HEK293 (cell line): ENCODE data around the gene SLC39A7.
A peak's percentile ranks its signal among the peaks of the same experiment; 100 is the strongest.

ENCODE experiments used
- CTCF ChIA-PET: fragments of 350-600 bp; formaldehyde crosslinking; extraction: SDS; loops from one replicate; lab custom pipeline; 2021; ENCODE audit warnings: antibody characterized with exemption; lab: Yijun Ruan, JAX
- POLR2A ChIA-PET: fragments of 300-600 bp; formaldehyde crosslinking; extraction: SDS; loops from one replicate; lab custom pipeline; 2020; ENCODE audit warnings: antibody characterized with exemption, inconsistent platforms; lab: Yijun Ruan, JAX
- H3K27ac ChIP-seq: fragments of 200-500 bp; sonication (Bioruptor generic); 2 replicates; pipeline ENCODE4 v1.5.1; 2014; ENCODE audit warnings: low read depth, low read length, control low read depth, inconsistent platforms; ENCODE audit errors: extremely low read depth
- H3K36me3 ChIP-seq, 2 experiments: fragments of 200-500 bp in 1 of 2; sonication (Bioruptor generic) in 1 of 2; 1 replicate in 1 of 2; 2 replicates in 1 of 2; pipeline ENCODE4 v1.5.1; 2014 to 2017; ENCODE audit warnings: inconsistent platforms in 2 of 2, low read length in 2 of 2; ENCODE audit not compliant: control insufficient read depth in 2 of 2, insufficient read depth in 1 of 2
- H3K4me1 ChIP-seq: fragments of 200-500 bp; sonication (Bioruptor generic); 2 replicates; pipeline ENCODE4 v1.5.1; 2014; ENCODE audit warnings: mild to moderate bottlenecking, low read length, inconsistent platforms; ENCODE audit not compliant: control insufficient read depth, insufficient read depth
- H3K4me3 ChIP-seq: 2 replicates; pipeline ENCODE4 v1.5.1; 2011; ENCODE audit warnings: low read depth, mild to moderate bottlenecking, control low read depth, low read length, moderate library complexity
- H3K9me3 ChIP-seq: fragments of 200-500 bp; sonication (Bioruptor generic); 2 replicates; pipeline ENCODE4 v1.5.1; 2014; ENCODE audit warnings: low read depth, low read length, inconsistent platforms; ENCODE audit not compliant: control insufficient read depth, insufficient read depth
- EGR2 ChIP-seq: fragments of 450-650 bp; formaldehyde crosslinking; IDR thresholded peaks from 2 replicates; pipeline ENCODE4 v1.5.1; 2016; ENCODE audit warnings: low read depth, missing biosample characterization, missing genetic modification characterization
- HOXA7 ChIP-seq: sonication (generic); formaldehyde crosslinking; IDR thresholded peaks from 2 replicates; pipeline ENCODE4 v1.8.1; 2022; ENCODE audit warnings: missing genetic modification reagents, borderline replicate concordance
- KLF17 ChIP-seq: fragments of 450-650 bp; formaldehyde crosslinking; IDR thresholded peaks from 2 replicates; pipeline ENCODE4 v1.5.1; 2016; ENCODE audit warnings: missing biosample characterization, missing genetic modification characterization
- KLF9 ChIP-seq: fragments of 450-650 bp; formaldehyde crosslinking; IDR thresholded peaks from 2 replicates; pipeline ENCODE4 v1.5.1; 2016; ENCODE audit warnings: missing biosample characterization, missing genetic modification characterization, low read depth
- PRDM10 ChIP-seq: fragments of 450-650 bp; formaldehyde crosslinking; IDR thresholded peaks from 2 replicates; pipeline ENCODE4 v1.5.1; 2016; ENCODE audit warnings: missing biosample characterization, missing genetic modification characterization
- SCRT1 ChIP-seq: fragments of 450-650 bp; formaldehyde crosslinking; IDR thresholded peaks from 2 replicates; pipeline ENCODE4 v1.5.1; 2016; ENCODE audit warnings: missing biosample characterization, missing genetic modification characterization, borderline replicate concordance
- SETDB1 ChIP-seq: IDR thresholded peaks from one replicate; pipeline ENCODE4 v1.6.1; 2017; ENCODE audit warnings: mild to moderate bottlenecking, low read length, moderate library complexity, mixed read lengths; ENCODE audit not compliant: insufficient read length
- SP3 ChIP-seq: fragments of 450-650 bp; formaldehyde crosslinking; IDR thresholded peaks from 2 replicates; pipeline ENCODE4 v1.5.1; 2016; ENCODE audit warnings: missing biosample characterization, missing genetic modification characterization
- ZBTB11 ChIP-seq: fragments of 450-650 bp; formaldehyde crosslinking; conservative IDR thresholded peaks from 2 replicates; pipeline ENCODE4 v1.5.1; 2016; ENCODE audit warnings: low read depth, missing biosample characterization, missing genetic modification characterization
- ZBTB17 ChIP-seq: fragments of 450-650 bp; formaldehyde crosslinking; IDR thresholded peaks from 2 replicates; pipeline ENCODE4 v1.5.1; 2016; ENCODE audit warnings: missing biosample characterization, missing genetic modification characterization
- ZEB2 ChIP-seq: fragments of 450-650 bp; formaldehyde crosslinking; IDR thresholded peaks from 2 replicates; pipeline ENCODE4 v1.5.1; 2016; ENCODE audit warnings: missing biosample characterization, missing genetic modification characterization
- ZFHX2 ChIP-seq: fragments of 450-650 bp; formaldehyde crosslinking; conservative IDR thresholded peaks from 2 replicates; pipeline ENCODE4 v1.5.1; 2016; ENCODE audit warnings: missing biosample characterization, missing genetic modification characterization
- ZFP3 ChIP-seq: fragments of 450-650 bp; formaldehyde crosslinking; IDR thresholded peaks from 2 replicates; pipeline ENCODE4 v1.5.1; 2016; ENCODE audit warnings: low read depth, missing biosample characterization, missing genetic modification characterization
- ZNF112 ChIP-seq: fragments of 450-650 bp; formaldehyde crosslinking; IDR thresholded peaks from 2 replicates; pipeline ENCODE4 v1.5.0; 2017; ENCODE audit warnings: missing biosample characterization, missing genetic modification characterization
- ZNF157 ChIP-seq: fragments of 450-650 bp; formaldehyde crosslinking; IDR thresholded peaks from 2 replicates; pipeline ENCODE4 v1.5.1; 2016; ENCODE audit warnings: missing biosample characterization, missing genetic modification characterization
- ZNF211 ChIP-seq: fragments of 450-650 bp; formaldehyde crosslinking; IDR thresholded peaks from 2 replicates; pipeline ENCODE4 v1.5.1; 2016; ENCODE audit warnings: low read depth, missing biosample characterization, missing genetic modification characterization
- ZNF521 ChIP-seq: fragments of 450-650 bp; formaldehyde crosslinking; IDR thresholded peaks from 2 replicates; pipeline ENCODE4 v1.5.1; 2017; ENCODE audit warnings: missing biosample characterization, mild to moderate bottlenecking, missing genetic modification characterization
- ZNF530 ChIP-seq: fragments of 450-650 bp; formaldehyde crosslinking; IDR thresholded peaks from 2 replicates; pipeline ENCODE4 v1.5.1; 2016; ENCODE audit warnings: low read depth, missing biosample characterization, missing genetic modification characterization
- ZNF626 ChIP-seq: fragments of 450-650 bp; sonication (Bioruptor Pico); formaldehyde crosslinking; IDR thresholded peaks from 2 replicates; pipeline ENCODE4 v1.5.1; 2018; ENCODE audit warnings: missing biosample characterization, missing genetic modification characterization, inconsistent platforms
- ZNF704 ChIP-seq: fragments of 450-650 bp; formaldehyde crosslinking; IDR thresholded peaks from 2 replicates; pipeline ENCODE4 v1.5.1; 2016; ENCODE audit warnings: missing biosample characterization, missing genetic modification characterization
- ZNF707 ChIP-seq: fragments of 450-650 bp; formaldehyde crosslinking; IDR thresholded peaks from 2 replicates; pipeline ENCODE4 v1.5.1; 2016; ENCODE audit warnings: missing biosample characterization, missing genetic modification characterization
- ZNF830 ChIP-seq: fragments of 450-650 bp; IDR thresholded peaks from 2 replicates; pipeline ENCODE4 v1.5.0; 2018; ENCODE audit warnings: missing biosample characterization, missing genetic modification characterization, low read depth, mild to moderate bottlenecking, moderate library complexity
- TF ChIP-seq, protein P1 (sequence below): fragments of 450-650 bp; formaldehyde crosslinking; IDR thresholded peaks from 2 replicates; pipeline ENCODE4 v1.5.1; 2016; ENCODE audit warnings: missing biosample characterization, missing genetic modification characterization

The SLC39A7 gene

DNA sequence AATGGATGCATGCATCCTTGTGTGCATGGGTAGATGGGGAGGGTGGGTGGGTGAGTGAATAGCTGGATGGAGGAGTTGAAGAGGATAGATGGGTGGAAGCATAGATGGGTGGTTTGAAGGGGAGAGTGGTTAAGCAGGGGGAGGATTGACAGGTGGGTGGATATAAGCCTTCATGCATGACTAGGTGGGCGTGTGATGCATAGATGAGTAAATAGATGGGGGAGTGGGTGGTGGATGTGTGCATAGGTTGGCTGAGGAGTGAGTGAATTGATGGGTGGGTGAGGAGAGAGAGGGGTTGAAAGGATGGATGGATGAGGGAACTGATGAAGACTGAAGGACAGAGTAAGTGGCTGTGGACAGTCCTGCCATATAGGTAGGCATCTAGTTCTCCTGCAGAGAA lies 12.9 kb upstream of the SLC39A7 start:
- ChIA-PET CTCF (interaction anchor here (2.1 kb wide), 1 partner anchor 10 kb away, joined by 9 read pairs; no protein-coding TSS in a partner anchor), POLR2A (no interaction called here)
- H3K4me3 ChIP-seq, result no peak overlapping the region
- peaks cover under 1% of the 10 kb centered on the region; the same call in 1 of the 2 replicates for H3K4me1 ChIP-seq
- H3K27ac ChIP-seq, result no peak overlapping the region
- H3K36me3 ChIP-seq, result no peaks in the 10 kb centered on the region
- no peaks in the 10 kb centered on the region for H3K9me3 ChIP-seq
- TF ChIP-seq, protein P1, sequence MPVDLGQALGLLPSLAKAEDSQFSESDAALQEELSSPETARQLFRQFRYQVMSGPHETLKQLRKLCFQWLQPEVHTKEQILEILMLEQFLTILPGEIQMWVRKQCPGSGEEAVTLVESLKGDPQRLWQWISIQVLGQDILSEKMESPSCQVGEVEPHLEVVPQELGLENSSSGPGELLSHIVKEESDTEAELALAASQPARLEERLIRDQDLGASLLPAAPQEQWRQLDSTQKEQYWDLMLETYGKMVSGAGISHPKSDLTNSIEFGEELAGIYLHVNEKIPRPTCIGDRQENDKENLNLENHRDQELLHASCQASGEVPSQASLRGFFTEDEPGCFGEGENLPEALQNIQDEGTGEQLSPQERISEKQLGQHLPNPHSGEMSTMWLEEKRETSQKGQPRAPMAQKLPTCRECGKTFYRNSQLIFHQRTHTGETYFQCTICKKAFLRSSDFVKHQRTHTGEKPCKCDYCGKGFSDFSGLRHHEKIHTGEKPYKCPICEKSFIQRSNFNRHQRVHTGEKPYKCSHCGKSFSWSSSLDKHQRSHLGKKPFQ (tag by site-specific recombination), result no peak
- TF ChIP-seq EGR2 (peak; percentile 100), ZNF521 (tag by site-specific recombination) (no peak), KLF17 (tag by site-specific recombination) (no peak), ZBTB17 (tag by site-specific recombination) (0 out of 2 replicates have a peak, but pooled peaks have one; percentile 27), ZFHX2 (tag by site-specific recombination) (peak; percentile 100), ZNF112 (no peak)
- TF ChIP-seq, all 188 proteins: peak for 3

- POLR2A ChIA-PET, result interaction anchor here (1.5 kb wide), 2 partner anchors 19 to 217 kb away, joined by 3 to 6 read pairs; partner anchors contain the start of gene RING1
- CTCF ChIA-PET, result interaction anchor here (1.4 to 2.5 kb wide), 4 partner anchors 8 to 64 kb away, joined by 6 to 10 read pairs (median 8); no protein-coding TSS in a partner anchor
- H3K4me1 ChIP-seq, result peaks cover 3% of the 10 kb centered on the region; the same call in 1 of the 2 replicates
- H3K9me3 ChIP-seq, result no peaks in the 10 kb centered on the region
- TF ChIP-seq SP3 (tag by site-specific recombination) (no peak), ZBTB11 (tag by site-specific recombination) (no peak), ZNF157 (no peak), ZFP3 (no peak), ZEB2 (no peak), ZNF530 (tag by site-specific recombination) (no peak), PRDM10 (tag by site-specific recombination) (no peak), ZNF704 (tag by site-specific recombination) (no peak), HOXA7 (CRISPR knock-in tag) (no peak), ZNF830 (tag by site-specific recombination) (no peak), SETDB1 (no peak), ZNF626 (tag by site-specific recombination) (no peak), SCRT1 (tag by site-specific recombination) (no peak), KLF9 (tag by site-specific recombination) (no peak), ZNF211 (no peak), ZNF707 (tag by site-specific recombination) (no peak)
- TF ChIP-seq, all 188 proteins: peak for 0
- H3K36me3 ChIP-seq, result peaks cover 0 to 6% of the 10 kb centered on the region in 2 experiments; a peak in 1 of 3 replicates
- H3K4me3 ChIP-seq, result no peak overlapping the region
- H3K27ac ChIP-seq, result no peak overlapping the region
These were observed 11.5 kb upstream of the SLC39A7 start for GRCh38 chr6:33189164-33189563.
